GM23338 (cell line): ENCODE results near the gene TAS2R43. TPM values are rescaled to one million over a fixed set of nuclear protein-coding genes. Genes with fewer than 3 reads are reported as not detected.

Source experiments
- ATAC-seq: fragments of 200-7000 bp; cut with Tn5 transposase; 3 replicates; pipeline ENCODE4 v1.9.1; 2020
- DNase-seq: peaks from one replicate; pipeline ENCODE4 v3.0.0-alpha.2; 2015; ENCODE audit warnings: low spot score
- H2AFZ ChIP-seq: fragments of 200-600 bp; sonication (generic); 2 replicates; pipeline ENCODE4 v1.8.0; 2016; ENCODE audit warnings: antibody characterized with exemption, mild to moderate bottlenecking, moderate library complexity
- H3F3A ChIP-seq: fragments of 200-600 bp; sonication (generic); replicated peaks from 2 replicates; pipeline ENCODE4 v1.8.0; 2017; ENCODE audit warnings: antibody characterized with exemption, mixed run types, low read depth
- H3K27ac ChIP-seq: fragments of 200-600 bp; sonication (generic); 2 replicates; pipeline ENCODE4 v1.6.1; 2016; ENCODE audit warnings: low read depth
- H3K27me3 ChIP-seq: fragments of 200-600 bp; sonication (generic); 2 replicates; pipeline ENCODE4 v1.8.0; 2016; ENCODE audit warnings: mild to moderate bottlenecking, mixed run types, moderate library complexity; ENCODE audit not compliant: insufficient read depth
- H3K36me3 ChIP-seq: fragments of 200-600 bp; sonication (generic); 2 replicates; pipeline ENCODE4 v1.8.0; 2016; ENCODE audit warnings: mild to moderate bottlenecking; ENCODE audit not compliant: insufficient read depth
- H3K4me1 ChIP-seq: fragments of 200-600 bp; sonication (generic); 2 replicates; pipeline ENCODE4 v1.8.0; 2016; ENCODE audit warnings: mild to moderate bottlenecking, moderate library complexity; ENCODE audit not compliant: insufficient read depth
- H3K4me2 ChIP-seq: fragments of 200-600 bp; sonication (generic); 2 replicates; pipeline ENCODE4 v1.7.1; 2017; ENCODE audit warnings: mixed run types
- H3K4me3 ChIP-seq: fragments of 200-600 bp; sonication (generic); 2 replicates; pipeline ENCODE4 v1.6.1; 2016; ENCODE audit warnings: mixed run types
- H3K79me2 ChIP-seq: fragments of 200-600 bp; sonication (generic); replicated peaks from 2 replicates; pipeline ENCODE4 v1.8.0; 2017; ENCODE audit warnings: mild to moderate bottlenecking; ENCODE audit not compliant: insufficient read depth
- H3K9me2 ChIP-seq: fragments of 200-600 bp; sonication (generic); 2 replicates; pipeline ENCODE4 v1.8.0; 2017; ENCODE audit not compliant: insufficient read depth
- H4K20me1 ChIP-seq: fragments of 200-600 bp; sonication (generic); replicated peaks from 2 replicates; pipeline ENCODE4 v1.8.0; 2017; ENCODE audit warnings: mild to moderate bottlenecking; ENCODE audit not compliant: insufficient read depth
- H3K27ac Mint-ChIP-seq: 2 replicates; pipeline ENCODE4 v1.8.0; 2020; ENCODE audit warnings: inconsistent platforms, mild to moderate bottlenecking, moderate library complexity, mixed read lengths
- H3K27me3 Mint-ChIP-seq: 3 replicates; pipeline ENCODE4 v1.8.0; 2022; ENCODE audit warnings: low read depth, mild to moderate bottlenecking, moderate library complexity, mixed read lengths, inconsistent platforms; ENCODE audit not compliant: insufficient read depth, poor library complexity
- H3K36me3 Mint-ChIP-seq: 3 replicates; pipeline ENCODE4 v1.8.0; 2021; ENCODE audit warnings: low read depth, mild to moderate bottlenecking, inconsistent platforms, moderate library complexity, mixed read lengths
- H3K4me1 Mint-ChIP-seq: 3 replicates; pipeline ENCODE4 v1.8.0; 2020; ENCODE audit warnings: mild to moderate bottlenecking, inconsistent platforms, mixed read lengths
- H3K4me3 Mint-ChIP-seq: 3 replicates; pipeline ENCODE4 v1.8.0; 2021; ENCODE audit warnings: moderate library complexity, mild to moderate bottlenecking, inconsistent platforms, mixed read lengths
- H3K9me3 Mint-ChIP-seq: 3 replicates; pipeline ENCODE4 v1.8.0; 2020; ENCODE audit warnings: moderate library complexity, mild to moderate bottlenecking, inconsistent platforms, mixed read lengths
- CREB1 ChIP-seq: fragments of 250-450 bp; sonication (Bioruptor Pico); IDR thresholded peaks from 2 replicates; pipeline ENCODE4 v1.5.0; 2020; ENCODE audit warnings: low read depth, mild to moderate bottlenecking, moderate library complexity
- CTCF ChIP-seq, 2 experiments: fragments of 200-600 bp in 1 of 2; sonication (generic) in 1 of 2; conservative IDR thresholded peaks; 2 replicates each; pipeline versions ENCODE4 v1.5.1 to v1.6.1; 2016 to 2017; ENCODE audit warnings: antibody characterized with exemption in 2 of 2, low read depth in 2 of 2, mild to moderate bottlenecking in 2 of 2, moderate library complexity in 1 of 2
- ETS1 ChIP-seq: IDR thresholded peaks from 2 replicates; pipeline ENCODE4 v1.6.1; 2016; ENCODE audit warnings: antibody characterized with exemption
- EZH2 ChIP-seq: fragments of 200-600 bp; sonication (generic); IDR thresholded peaks from one replicate; pipeline ENCODE4 v1.8.0; 2017; ENCODE audit warnings: antibody characterized with exemption, mild to moderate bottlenecking, low read depth; ENCODE audit not compliant: unreplicated experiment
- EZH2phosphoT487 ChIP-seq: fragments of 200-600 bp; sonication (generic); IDR thresholded peaks from one replicate; pipeline ENCODE4 v1.8.1; 2018; ENCODE audit warnings: antibody characterized with exemption; ENCODE audit not compliant: unreplicated experiment
- JUNB ChIP-seq: IDR thresholded peaks from one replicate; pipeline ENCODE4 v1.6.1; 2016; ENCODE audit warnings: antibody characterized with exemption; ENCODE audit not compliant: unreplicated experiment
- NANOG ChIP-seq: IDR thresholded peaks from 2 replicates; pipeline ENCODE4 v1.6.1; 2016; ENCODE audit warnings: antibody characterized with exemption, borderline replicate concordance
- POLR2AphosphoS5 ChIP-seq: IDR thresholded peaks from 2 replicates; pipeline ENCODE4 v1.6.1; 2016; ENCODE audit warnings: antibody characterized with exemption, low read depth
- REST ChIP-seq: IDR thresholded peaks from one replicate; pipeline ENCODE4 v1.6.1; 2018; ENCODE audit warnings: antibody characterized with exemption; ENCODE audit not compliant: unreplicated experiment
- STAT1 ChIP-seq: IDR thresholded peaks from one replicate; pipeline ENCODE4 v1.6.1; 2016; ENCODE audit warnings: antibody characterized with exemption; ENCODE audit not compliant: unreplicated experiment
- ZNF114 ChIP-seq: fragments of 250-450 bp; sonication (Bioruptor Pico); IDR thresholded peaks from 2 replicates; pipeline ENCODE4 v1.5.0; 2020; ENCODE audit warnings: mild to moderate bottlenecking, moderate library complexity
- ZNF331 ChIP-seq: fragments of 250-450 bp; sonication (Bioruptor Pico); IDR thresholded peaks from 2 replicates; pipeline ENCODE4 v1.5.0; 2020; ENCODE audit warnings: low read depth, mild to moderate bottlenecking, moderate library complexity
- ZNF462 ChIP-seq: fragments of 250-450 bp; sonication (Bioruptor Pico); IDR thresholded peaks from 2 replicates; pipeline ENCODE4 v1.5.0; 2020; ENCODE audit warnings: mild to moderate bottlenecking, moderate library complexity
- polyA plus RNA-seq: library from polyadenylated mRNA; unstranded; fragments of >200 nt; fragmentation: Nextera tagmentation; extraction: Ambion mirVana; gene quantifications from 2 replicates; pipeline ENCODE4 v1.2.1, GENCODE V29; 2016
- total RNA-seq: library from RNA; depleted of rRNA; stranded (reverse); fragments of >200 nt; shearing (Covaris generic); gene quantifications from 2 replicates; pipeline ENCODE4 v1.2.3, GENCODE V29; 2014

TAS2R43 gene
- total and polyA plus RNA-seq, 2 experiments from 2014 or later, result 2.7 TPM; not detected in 1

- Histone ChIP-seq H3K4me1 (no peaks in the 10 kb centered on the region), H3K36me3 (no peaks in the 10 kb centered on the region; the same call in 1 of the 2 replicates), H3K27me3 (no peaks in the 10 kb centered on the region), H3K9me2 (no peaks in the 10 kb centered on the region), H2AFZ (no peak overlapping the region), H3K4me2 (no peak overlapping the region), H3K4me3 (no peak overlapping the region), H3K79me2 (peaks cover 87% of the 10 kb centered on the region), H3F3A (no peaks in the 10 kb centered on the region), H3K27ac (no peak overlapping the region), H4K20me1 (peaks cover 4% of the 10 kb centered on the region)
- TF ChIP-seq REST (no peak), ZNF331 (CRISPR knock-in tag) (no peak), ETS1 (no peak), NANOG (no peak), JUNB (no peak), EZH2phosphoT487 (no peak), CREB1 (CRISPR knock-in tag) (no peak), POLR2AphosphoS5 (no peak), EZH2 (no peak), ZNF462 (no peak), CTCF (conservative IDR thresholded peaks at IDR 0.05; ENCODE audit: low read depth in 2 of 2) (no peak), STAT1 (no peak), ZNF114 (CRISPR knock-in tag) (no peak)
- no peaks in the 10 kb centered on the region for H3K27me3 Mint-ChIP-seq
- H3K4me3 Mint-ChIP-seq, result no peak overlapping the region
- H3K4me1 Mint-ChIP-seq, result 0 out of 3 replicates have a peak, but pooled peaks cover 3% of the 10 kb centered on the region
- peaks cover 16% of the 10 kb centered on the region for H3K36me3 Mint-ChIP-seq
- no peaks in the 10 kb centered on the region for H3K9me3 Mint-ChIP-seq
- ATAC-seq (no peak), DNase-seq (no peak)
- no peak overlapping the region for H3K27ac Mint-ChIP-seq
Observed at GRCh38 chr12:11133162-11133561, 41.0 kb upstream of the TAS2R43 start.
